RPMI7951 (cell line): Measurements from ENCODE around the gene PLD4. TPM values are rescaled to one million over a fixed set of nuclear protein-coding genes. Genes with fewer than 3 reads are reported as not detected.
A peak's percentile ranks its signal among the peaks of the same experiment; 100 is the strongest.
"Not testable (repeated sequence)": the region's sequence is repeated elsewhere in the genome, so short reads cannot be mapped to it uniquely, and the experiment has no call there.

Source experiments
- DNase-seq: peaks from one replicate; pipeline ENCODE4 v3.0.0-alpha.2; 2012; ENCODE audit warnings: low read depth
- total RNA-seq: library from RNA; depleted of rRNA; stranded (reverse); fragments of >200 nt; shearing (Covaris generic); gene quantifications from 2 replicates; pipeline ENCODE4 v1.2.3, GENCODE V29; 2014

Gene PLD4
- total RNA-seq, 1 experiment from 2014 or later, result not detected

GRCh38 chr14:104899781-104900180 is 24.9 kb upstream of the PLD4 start:
- no peak for DNase-seq

GRCh38 chr14:104900639-104901512 is 23.8 kb upstream of the PLD4 start:
- no peak for DNase-seq

DNA sequence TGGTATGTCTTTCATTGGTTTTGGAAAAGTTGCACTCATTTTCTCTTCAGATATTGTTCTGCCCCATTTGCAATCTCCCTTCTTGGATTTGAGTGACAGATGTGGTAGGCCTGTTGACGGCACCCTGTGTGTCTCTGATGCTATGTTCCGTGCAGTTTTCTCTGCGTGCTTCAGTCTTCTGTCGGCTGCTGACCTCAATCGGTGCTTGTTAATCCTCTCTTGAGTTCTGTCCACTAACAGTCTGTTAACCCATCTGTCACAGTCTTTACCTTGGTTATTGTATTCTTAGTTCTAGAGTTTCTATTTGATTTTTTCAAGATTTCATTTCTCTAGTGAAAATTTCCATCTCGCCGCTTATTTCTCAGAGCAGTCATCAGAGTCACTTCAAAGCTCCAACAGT is 20.7 kb upstream of the PLD4 start:
- no peak for DNase-seq

GRCh38 chr14:104904650-104905578 is 19.8 kb upstream of the PLD4 start:
- DNase-seq, result not testable (repeated sequence)

GRCh38 chr14:104905579-104905933 is 19.1 kb upstream of the PLD4 start:
- not testable (repeated sequence) for DNase-seq

DNA sequence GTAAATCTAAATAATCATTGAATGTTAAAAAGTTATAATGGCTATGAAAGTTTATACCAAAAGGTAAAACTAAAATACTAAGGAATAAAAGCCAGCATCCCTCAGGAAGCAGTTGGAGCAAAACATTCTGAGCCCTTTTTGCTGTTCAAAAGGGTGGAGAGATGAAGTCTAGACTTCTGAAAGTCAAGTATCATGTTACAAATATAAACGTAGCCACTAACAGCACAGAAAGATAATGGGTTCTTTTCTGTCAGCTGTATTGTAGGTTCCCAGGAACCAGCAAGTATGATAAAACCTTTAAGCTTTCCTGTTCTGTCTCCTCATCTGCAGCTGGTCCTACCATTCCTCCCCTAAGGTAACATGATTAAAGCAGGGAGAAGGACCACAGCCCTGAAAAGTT is 16.4 kb upstream of the PLD4 start:
- DNase-seq, result no peak

DNA sequence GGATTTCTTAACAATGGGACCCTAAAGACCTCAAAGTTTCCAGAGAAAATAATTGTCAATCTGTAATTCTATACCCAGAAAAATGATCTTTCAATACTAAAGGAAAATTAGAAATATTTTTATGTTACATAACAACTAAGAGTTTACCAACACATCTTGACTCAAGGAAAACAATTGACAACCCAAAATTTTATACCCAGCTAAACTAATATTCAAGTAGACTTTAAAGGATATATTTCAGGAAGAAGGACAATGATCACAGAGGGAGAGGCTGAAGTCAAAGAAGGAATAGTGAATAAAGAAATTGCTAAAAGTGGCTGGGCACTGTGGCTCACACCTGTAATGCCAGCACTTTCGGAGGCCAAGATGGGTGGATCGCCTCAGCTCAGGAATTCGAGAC is 12.6 kb upstream of the PLD4 start:
- no peak for DNase-seq

DNA sequence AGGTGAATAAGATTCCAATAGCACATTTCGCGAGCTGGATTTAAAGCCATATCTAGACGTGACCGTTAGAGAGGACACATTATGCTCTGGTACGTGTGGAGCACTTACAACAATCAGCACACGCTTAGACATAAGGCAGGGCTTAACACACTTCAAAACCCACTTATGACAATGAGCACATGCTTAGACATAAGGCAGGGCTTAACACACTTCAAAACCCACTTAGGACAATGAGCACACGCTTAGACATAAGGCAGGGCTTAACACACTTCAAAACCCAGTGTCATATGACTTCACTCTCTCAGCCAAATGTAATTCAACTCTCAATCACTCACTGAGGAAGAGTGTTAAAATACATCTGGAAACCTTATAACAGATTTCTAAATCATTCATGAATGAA is 11.2 kb upstream of the PLD4 start:
- DNase-seq, result no peak

DNA sequence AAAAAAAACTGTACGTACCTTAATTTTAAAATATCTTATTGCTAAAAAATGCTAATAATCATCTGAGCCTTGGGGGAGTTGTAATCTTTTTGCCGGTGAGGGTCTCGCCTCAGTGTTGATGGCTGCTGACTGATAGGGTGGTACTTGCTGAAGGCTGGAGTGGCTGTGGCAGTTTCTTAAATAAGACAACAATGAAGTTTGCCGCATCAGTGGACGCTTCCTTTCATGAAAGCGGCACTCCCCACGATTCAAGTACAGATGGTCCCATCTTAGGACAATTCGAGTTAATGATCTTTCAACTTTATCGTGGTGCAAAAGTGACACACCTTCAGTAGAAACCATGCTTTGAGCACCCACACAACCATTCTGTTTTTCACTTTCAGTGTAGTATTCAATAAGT is 7.6 kb upstream of the PLD4 start:
- DNase-seq, result no peak

- no peak for DNase-seq
These were observed 6.7 kb upstream of the PLD4 start for GRCh38 chr14:104917993-104918392.

DNA sequence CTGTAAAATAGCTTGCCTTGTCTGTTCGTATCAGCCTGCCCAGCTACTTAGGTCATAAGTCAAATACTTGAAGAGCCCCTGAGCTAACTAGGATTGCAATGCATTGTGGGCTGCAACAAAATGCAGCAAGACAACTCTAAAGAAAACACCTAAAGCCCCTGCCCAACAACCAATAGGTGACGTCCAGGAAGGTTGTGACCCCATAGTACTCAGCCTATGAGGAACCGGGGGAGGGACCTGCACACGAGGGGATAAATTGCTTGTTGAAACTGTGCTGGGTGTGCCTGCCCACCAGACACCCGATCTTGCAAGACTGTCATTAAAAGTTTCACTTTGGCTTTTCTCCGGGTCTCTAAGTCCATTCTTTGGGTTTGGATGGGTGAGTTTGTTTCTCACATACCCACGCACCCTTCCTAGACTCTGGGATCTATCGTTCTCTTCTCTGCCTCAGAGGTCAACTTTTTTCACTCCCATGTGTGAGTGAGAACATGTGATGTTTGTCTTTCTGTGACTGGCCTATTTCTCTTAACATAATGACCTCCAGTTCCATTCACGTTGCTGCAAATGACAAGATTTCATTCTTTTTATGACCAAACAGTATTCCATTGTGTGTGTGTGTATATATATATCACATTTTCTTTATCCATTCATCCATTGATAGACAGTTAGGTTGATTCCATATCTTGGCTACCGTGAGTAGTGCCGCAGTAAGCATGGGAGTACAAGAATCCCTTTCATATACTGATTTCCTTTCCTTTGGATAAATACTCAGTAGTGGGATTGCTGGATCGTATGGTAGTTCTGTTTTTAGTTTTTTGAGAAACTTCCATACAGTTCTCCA is 5.3 kb upstream of the PLD4 start:
- DNase-seq, result not testable (repeated sequence)

DNA sequence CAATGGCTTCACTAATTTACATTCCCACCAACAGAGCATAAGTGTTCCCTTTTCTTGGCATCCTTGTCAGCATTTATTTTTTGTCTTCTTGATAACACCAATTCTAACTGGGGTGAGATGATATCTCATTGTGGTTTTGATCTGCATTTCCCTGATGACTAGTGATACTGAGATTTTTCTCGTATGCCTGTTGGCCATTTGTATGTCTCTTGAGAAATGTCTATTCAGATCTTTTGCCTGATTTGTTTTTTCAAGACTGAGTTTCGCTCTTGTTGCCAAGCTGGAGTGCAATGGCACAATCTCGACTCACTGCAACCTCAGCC is 4.7 kb upstream of the PLD4 start:
- peak; percentile 51 for DNase-seq

DNA sequence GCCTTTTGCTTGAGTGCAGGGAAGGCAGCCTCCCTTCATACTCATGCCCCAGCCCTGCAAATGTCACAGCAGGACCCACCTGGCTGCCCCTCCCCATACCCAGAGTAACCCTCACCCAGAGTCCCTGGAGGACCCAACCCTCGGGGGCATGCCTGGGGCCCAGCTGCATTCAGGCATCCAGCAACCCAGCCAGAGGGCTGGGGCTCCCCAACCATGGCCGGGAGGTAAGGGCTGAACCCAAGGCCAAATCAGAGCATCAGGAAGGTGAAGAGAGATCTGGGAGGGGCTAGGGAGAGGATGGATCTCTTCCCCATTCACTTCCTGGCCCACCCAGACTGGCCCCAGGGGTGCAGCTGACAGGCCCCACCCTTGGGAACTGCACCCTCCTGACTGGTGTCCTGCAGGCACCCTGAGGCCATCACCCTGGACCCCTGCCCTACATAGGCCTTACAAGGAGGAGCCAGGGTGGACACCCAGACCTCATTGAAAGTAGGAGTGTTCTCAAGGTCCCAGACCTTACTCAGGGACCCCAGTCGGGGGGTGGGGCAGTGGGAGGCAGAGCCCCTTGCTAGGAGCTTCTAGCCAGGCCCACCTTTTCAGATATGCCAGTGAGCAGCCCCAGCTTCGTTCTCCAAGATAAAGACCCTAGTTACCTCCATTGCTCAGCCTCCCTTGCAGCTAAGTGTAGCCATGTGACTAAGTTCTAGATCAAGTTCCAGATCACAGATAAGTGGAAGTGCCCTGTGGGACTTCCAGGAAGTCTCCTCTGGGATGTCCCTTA is 849 bp upstream of the PLD4 start:
- no peak for DNase-seq

DNA sequence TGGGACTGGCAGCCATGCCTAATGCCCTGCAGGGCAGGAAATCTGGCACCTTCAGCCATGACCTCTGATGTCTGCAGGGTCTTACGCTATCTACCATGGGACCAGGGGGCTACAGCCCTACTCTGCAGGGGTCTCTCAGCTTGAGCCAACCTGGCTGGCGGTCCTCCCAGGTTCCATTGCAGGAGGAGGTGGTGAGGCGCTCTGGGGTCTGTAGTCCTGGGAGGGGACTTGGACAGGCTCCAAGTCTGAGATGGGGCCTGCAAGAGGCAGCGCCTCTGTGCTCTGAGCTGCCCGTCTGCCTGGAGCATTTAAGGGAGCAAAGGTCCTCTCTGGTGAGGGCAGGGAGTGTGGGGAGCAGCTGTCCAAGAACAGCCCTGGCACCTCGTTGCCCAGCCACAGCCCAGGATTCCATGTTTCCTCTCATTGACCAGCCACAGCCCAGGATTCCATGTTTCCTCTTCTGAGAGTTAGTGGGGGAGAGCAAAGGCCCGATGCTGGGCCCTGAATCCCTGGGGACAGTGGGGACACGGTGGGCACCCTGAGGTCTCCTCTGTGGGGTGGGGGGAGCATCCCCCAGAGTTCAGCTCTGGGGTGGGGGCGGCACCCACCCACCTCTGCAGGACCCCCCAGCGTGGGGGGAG is 655 bp downstream of the PLD4 start:
- DNase-seq, result no peak

DNA sequence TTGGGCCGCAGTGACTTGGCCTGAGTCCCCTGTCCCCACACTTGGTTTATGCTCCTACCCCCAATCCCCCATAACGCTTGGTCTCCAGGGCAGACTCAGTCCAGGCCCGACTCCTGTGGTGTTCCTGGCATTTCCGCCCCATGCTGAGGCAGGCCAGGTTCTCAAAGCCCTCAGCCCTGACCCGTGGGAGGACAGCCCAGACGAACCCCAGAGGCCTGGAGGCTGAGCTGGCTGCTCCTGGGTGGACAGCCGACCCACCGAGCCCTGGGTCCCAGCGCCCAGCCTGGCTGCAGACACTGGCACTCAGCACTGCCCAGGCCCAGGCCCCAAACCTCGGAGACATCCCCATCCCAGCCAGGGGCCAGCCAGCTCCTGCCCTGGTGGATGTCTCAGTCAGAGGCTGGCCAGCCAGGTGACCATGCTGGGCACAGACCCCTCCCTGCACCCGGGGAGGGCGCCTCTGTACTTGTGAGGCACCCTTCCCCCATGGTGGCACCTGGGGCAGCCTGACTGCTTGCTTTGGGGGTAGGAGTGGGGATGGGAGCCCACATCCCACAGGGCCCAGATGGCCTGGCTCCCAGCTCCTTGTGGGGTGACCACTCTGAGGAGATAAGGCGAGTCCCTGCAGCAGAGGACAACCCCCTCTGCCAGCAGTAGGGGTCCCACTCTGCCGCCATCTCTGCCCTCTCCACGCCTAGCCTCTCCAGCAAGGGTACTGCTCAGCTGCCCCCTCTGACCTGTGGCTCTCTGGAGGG is 1.4 kb downstream of the PLD4 start:
- DNase-seq, result no peak

GRCh38 chr14:104926619-104927431 is 2.1 kb downstream of the PLD4 start:
- DNase-seq, result no peak

DNA sequence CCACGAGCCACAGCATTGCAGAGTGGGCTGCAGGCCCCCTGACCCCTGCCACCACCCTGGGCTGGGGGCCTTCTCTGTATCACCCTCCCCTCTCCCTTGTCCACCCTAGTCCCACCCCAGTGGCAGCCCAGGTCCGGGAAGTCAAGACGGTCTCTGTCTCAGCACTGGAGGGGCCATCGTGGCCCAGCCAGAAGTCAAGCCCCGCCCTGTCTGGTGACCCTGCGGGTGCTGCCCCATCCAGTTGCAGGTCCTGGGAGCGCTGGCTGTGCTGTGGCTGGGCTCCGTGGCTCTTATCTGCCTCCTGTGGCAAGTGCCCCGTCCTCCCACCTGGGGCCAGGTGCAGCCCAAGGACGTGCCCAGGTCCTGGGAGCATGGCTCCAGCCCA is 2.7 kb downstream of the PLD4 start:
- no peak for DNase-seq

- no peak for DNase-seq
These were observed 3.2 kb downstream of the PLD4 start for GRCh38 chr14:104927901-104928300.
